Esophagus squamous epithelium (tissue), 4 donors: ENCODE results near the gene SLC39A10.

Experiments
- POLR2A ChIP-seq, 4 donors: fragments of 450-650 bp; IDR thresholded peaks; one replicate each; pipeline ENCODE4 v1.6.1; 2017; ENCODE audit warnings: antibody characterized with exemption in 4 of 4, mild to moderate bottlenecking in 4 of 4, moderate library complexity in 3 of 4
- TF ChIP-seq, protein P1 (sequence below), 6 experiments: fragments of 450-650 bp in 4 of 6; fragments of 200-600 bp in 2 of 6; sonication (generic) in 2 of 6; IDR thresholded peaks; one replicate each; pipeline ENCODE4 v1.5.1; 2016 to 2019; ENCODE audit warnings: antibody characterized with exemption in 6 of 6, mild to moderate bottlenecking in 4 of 6, moderate library complexity in 4 of 6

DNA sequence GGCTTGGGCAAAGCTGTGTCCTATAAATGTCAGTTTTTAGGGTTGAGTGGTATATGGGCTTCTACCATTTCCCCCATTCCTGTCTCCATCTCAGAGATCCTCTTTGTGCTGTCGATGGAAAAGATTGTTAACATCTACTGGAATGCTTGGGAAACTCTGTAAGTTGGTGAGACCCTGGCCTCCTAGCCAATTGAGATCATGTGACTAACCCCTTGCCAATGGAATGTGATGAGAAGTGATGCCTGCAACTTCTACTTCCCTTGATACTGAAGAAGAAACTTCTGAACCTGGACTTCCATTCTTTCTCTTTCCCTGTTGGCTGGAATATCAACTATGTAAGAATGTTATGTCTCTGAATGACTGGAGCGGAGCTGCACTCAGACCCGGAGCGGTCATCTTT is 14.5 kb downstream of the SLC39A10 start:
- TF ChIP-seq, protein P1, sequence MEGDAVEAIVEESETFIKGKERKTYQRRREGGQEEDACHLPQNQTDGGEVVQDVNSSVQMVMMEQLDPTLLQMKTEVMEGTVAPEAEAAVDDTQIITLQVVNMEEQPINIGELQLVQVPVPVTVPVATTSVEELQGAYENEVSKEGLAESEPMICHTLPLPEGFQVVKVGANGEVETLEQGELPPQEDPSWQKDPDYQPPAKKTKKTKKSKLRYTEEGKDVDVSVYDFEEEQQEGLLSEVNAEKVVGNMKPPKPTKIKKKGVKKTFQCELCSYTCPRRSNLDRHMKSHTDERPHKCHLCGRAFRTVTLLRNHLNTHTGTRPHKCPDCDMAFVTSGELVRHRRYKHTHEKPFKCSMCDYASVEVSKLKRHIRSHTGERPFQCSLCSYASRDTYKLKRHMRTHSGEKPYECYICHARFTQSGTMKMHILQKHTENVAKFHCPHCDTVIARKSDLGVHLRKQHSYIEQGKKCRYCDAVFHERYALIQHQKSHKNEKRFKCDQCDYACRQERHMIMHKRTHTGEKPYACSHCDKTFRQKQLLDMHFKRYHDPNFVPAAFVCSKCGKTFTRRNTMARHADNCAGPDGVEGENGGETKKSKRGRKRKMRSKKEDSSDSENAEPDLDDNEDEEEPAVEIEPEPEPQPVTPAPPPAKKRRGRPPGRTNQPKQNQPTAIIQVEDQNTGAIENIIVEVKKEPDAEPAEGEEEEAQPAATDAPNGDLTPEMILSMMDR (IDR thresholded peaks at IDR 0.05), result no peak
- no peak for TF ChIP-seq POLR2A (IDR thresholded peaks at IDR 0.05)
